ENCODE results near the gene ZNF407.

The ZNF407 gene

DNA sequence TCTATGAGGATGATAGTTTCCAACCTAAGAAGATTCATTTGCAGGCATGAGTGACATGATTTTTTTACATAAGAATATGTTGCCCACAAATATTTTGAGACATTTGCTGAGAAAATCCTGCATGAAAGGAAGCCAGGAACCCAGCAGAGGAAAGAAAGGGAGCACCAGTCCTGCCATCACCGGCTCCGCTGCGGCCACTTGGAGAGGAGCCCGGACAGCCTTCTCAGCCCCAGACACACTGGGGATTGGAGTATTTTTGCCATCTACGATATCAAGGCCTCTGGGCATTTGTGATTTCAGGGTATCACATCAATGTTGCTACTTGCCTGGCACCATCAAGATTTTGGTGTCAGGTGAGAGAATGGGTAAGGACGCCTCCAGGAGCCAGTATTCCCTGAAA is 383.0 kb downstream of the ZNF407 start:
- no peaks in the 10 kb centered on the region for H4K20me1 ChIP-seq (ENCODE audit: low read depth, low read length)
- no peaks in the 10 kb centered on the region for H3K9me2 ChIP-seq (replicated peaks; ENCODE audit: insufficient read depth, low read length)
- H3K27ac ChIP-seq (ENCODE audit: low read depth, low read length), result no peak overlapping the region
- no peaks in the 10 kb centered on the region for H3K79me2 ChIP-seq (ENCODE audit: insufficient read depth, low read length)
- H3K36me3 ChIP-seq (ENCODE audit: low read length), result no peaks in the 10 kb centered on the region
- no peaks in the 10 kb centered on the region for H3K9me3 ChIP-seq (ENCODE audit: insufficient read depth, low read length)
- no peak for TF ChIP-seq EZH2phosphoT487 (conservative IDR thresholded peaks at IDR 0.05; ENCODE audit: low read length)
- TF ChIP-seq, protein P1, sequence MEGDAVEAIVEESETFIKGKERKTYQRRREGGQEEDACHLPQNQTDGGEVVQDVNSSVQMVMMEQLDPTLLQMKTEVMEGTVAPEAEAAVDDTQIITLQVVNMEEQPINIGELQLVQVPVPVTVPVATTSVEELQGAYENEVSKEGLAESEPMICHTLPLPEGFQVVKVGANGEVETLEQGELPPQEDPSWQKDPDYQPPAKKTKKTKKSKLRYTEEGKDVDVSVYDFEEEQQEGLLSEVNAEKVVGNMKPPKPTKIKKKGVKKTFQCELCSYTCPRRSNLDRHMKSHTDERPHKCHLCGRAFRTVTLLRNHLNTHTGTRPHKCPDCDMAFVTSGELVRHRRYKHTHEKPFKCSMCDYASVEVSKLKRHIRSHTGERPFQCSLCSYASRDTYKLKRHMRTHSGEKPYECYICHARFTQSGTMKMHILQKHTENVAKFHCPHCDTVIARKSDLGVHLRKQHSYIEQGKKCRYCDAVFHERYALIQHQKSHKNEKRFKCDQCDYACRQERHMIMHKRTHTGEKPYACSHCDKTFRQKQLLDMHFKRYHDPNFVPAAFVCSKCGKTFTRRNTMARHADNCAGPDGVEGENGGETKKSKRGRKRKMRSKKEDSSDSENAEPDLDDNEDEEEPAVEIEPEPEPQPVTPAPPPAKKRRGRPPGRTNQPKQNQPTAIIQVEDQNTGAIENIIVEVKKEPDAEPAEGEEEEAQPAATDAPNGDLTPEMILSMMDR (IDR thresholded peaks at IDR 0.05; ENCODE audit: insufficient read depth, low read length, poor library complexity, severe bottlenecking), result no peak
- H3K4me2 ChIP-seq (ENCODE audit: low read depth, low read length, poor library complexity, severe bottlenecking), result no peak overlapping the region
- H2AFZ ChIP-seq (ENCODE audit: low read depth, low read length, severe bottlenecking), result no peak overlapping the region
- no peak overlapping the region for H3K9ac ChIP-seq (ENCODE audit: low read length)
- no peaks in the 10 kb centered on the region for H3K27me3 ChIP-seq (ENCODE audit: low read length)
- no peaks in the 10 kb centered on the region for H3F3A ChIP-seq (ENCODE audit: insufficient read depth)
- no peak overlapping the region for H3K4me3 ChIP-seq (ENCODE audit: insufficient read depth, low read length, poor library complexity, severe bottlenecking)

DNA sequence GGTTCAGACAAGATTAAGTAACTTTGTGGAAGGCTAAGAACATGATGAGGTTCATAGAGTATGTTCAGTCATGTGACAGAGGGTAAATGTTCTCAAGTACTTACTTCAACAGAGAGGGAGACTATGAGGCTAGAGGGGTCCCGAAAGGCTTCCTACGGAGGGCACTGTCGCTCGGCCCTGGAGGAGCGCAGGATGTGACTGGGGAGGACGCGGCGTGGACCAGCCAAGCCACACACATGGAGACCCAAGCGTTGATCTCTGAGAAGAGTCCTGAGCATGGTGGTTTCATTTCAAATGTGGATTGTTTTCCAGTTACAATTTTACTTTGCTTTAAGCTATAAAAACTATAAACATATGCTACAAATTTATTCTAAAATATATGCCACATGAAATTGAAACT is 383.8 kb downstream of the ZNF407 start:
- Histone ChIP-seq H3F3A (ENCODE audit: insufficient read depth) (no peaks in the 10 kb centered on the region), H3K4me3 (ENCODE audit: insufficient read depth, low read length, poor library complexity, severe bottlenecking) (no peak overlapping the region), H4K20me1 (ENCODE audit: low read depth, low read length) (no peaks in the 10 kb centered on the region), H3K9ac (ENCODE audit: low read length) (no peak overlapping the region), H3K27me3 (ENCODE audit: low read length) (no peaks in the 10 kb centered on the region), H3K36me3 (ENCODE audit: low read length) (no peaks in the 10 kb centered on the region), H2AFZ (ENCODE audit: low read depth, low read length, severe bottlenecking) (no peak overlapping the region), H3K4me2 (ENCODE audit: low read depth, low read length, poor library complexity, severe bottlenecking) (no peak overlapping the region), H3K27ac (ENCODE audit: low read depth, low read length) (no peak overlapping the region), H3K9me2 (replicated peaks; ENCODE audit: insufficient read depth, low read length) (no peaks in the 10 kb centered on the region), H3K79me2 (ENCODE audit: insufficient read depth, low read length) (no peaks in the 10 kb centered on the region), H3K9me3 (ENCODE audit: insufficient read depth, low read length) (no peaks in the 10 kb centered on the region)
- TF ChIP-seq EZH2phosphoT487 (conservative IDR thresholded peaks at IDR 0.05; ENCODE audit: low read length), result no peak
- TF ChIP-seq, protein P1 (IDR thresholded peaks at IDR 0.05; ENCODE audit: insufficient read depth, low read length, poor library complexity, severe bottlenecking), result no peak

DNA sequence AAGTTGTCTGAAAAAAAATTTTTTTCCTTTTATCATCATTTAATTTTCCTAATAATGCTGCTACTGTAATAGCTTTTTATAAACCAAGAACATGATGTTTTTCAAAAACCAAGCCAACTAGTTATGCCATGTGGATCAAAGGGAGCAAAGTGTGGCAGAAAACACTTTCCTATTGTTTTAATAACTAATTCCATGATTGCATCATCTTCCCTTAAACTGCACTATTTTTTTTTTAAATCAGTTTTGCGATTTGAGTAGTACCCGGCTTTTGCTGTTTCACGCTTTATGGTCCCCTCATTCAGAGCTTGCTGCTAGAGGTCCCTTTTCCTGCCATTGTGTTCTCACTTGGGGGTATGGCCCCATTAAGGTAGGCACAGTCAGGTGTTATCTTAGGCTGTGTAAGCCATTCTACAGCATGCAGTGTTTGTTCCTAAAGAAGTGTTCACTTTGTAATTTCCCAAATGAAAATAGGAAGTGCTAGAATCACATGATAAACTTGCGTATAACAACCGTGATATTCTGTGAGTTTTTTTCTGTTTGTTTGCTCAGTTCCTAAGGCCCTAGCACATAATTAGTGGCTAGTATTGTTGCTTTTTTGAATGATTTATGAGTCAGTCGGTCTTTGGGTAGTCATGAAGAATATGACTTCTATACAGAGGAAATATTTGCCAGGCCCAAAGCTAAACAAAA is 385.4 kb downstream of the ZNF407 start:
- no peaks in the 10 kb centered on the region for H3K9me3 ChIP-seq (ENCODE audit: insufficient read depth, low read length)
- no peaks in the 10 kb centered on the region for H3K9me2 ChIP-seq (replicated peaks; ENCODE audit: insufficient read depth, low read length)
- no peaks in the 10 kb centered on the region for H4K20me1 ChIP-seq (ENCODE audit: low read depth, low read length)
- H3K27ac ChIP-seq (ENCODE audit: low read depth, low read length), result no peak overlapping the region
- no peaks in the 10 kb centered on the region for H3K36me3 ChIP-seq (ENCODE audit: low read length)
- no peak overlapping the region for H3K9ac ChIP-seq (ENCODE audit: low read length)
- H3K79me2 ChIP-seq (ENCODE audit: insufficient read depth, low read length), result no peaks in the 10 kb centered on the region
- H3K4me2 ChIP-seq (ENCODE audit: low read depth, low read length, poor library complexity, severe bottlenecking), result no peak overlapping the region
- no peak overlapping the region for H2AFZ ChIP-seq (ENCODE audit: low read depth, low read length, severe bottlenecking)
- no peak overlapping the region for H3K4me3 ChIP-seq (ENCODE audit: insufficient read depth, low read length, poor library complexity, severe bottlenecking)
- no peaks in the 10 kb centered on the region for H3K27me3 ChIP-seq (ENCODE audit: low read length)
- TF ChIP-seq EZH2phosphoT487 (conservative IDR thresholded peaks at IDR 0.05; ENCODE audit: low read length), result no peak
- TF ChIP-seq, protein P1 (IDR thresholded peaks at IDR 0.05; ENCODE audit: insufficient read depth, low read length, poor library complexity, severe bottlenecking), result no peak
- no peaks in the 10 kb centered on the region for H3F3A ChIP-seq (ENCODE audit: insufficient read depth)
